SK-N-MC (cell line): ENCODE measurements around the gene CES3.
A peak's percentile ranks its signal among the peaks of the same experiment; 100 is the strongest.

Experiments used
- DNase-seq: peaks from one replicate; pipeline ENCODE4 v3.0.0-alpha.2; 2011; ENCODE audit warnings: low read depth, low spot score
- H3K27ac ChIP-seq: fragments of 200-600 bp; sonication (generic); 2 replicates; pipeline ENCODE4 v1.5.1; 2016; ENCODE audit warnings: mixed run types
- H3K36me3 ChIP-seq: fragments of 200-600 bp; sonication (generic); 2 replicates; pipeline ENCODE4 v1.6.1; 2017; ENCODE audit warnings: antibody characterized with exemption, low read length, mixed read lengths; ENCODE audit not compliant: insufficient read depth
- H3K4me3 ChIP-seq: fragments of 200-600 bp; sonication (generic); 2 replicates; pipeline ENCODE4 v1.5.1; 2016
- H3K9ac ChIP-seq: fragments of 200-600 bp; sonication (generic); 2 replicates; pipeline ENCODE4 v1.8.0; 2017; ENCODE audit warnings: mixed run types, mixed read lengths; ENCODE audit not compliant: insufficient read length
- H3K9me3 ChIP-seq: fragments of 200-600 bp; sonication (generic); 2 replicates; pipeline ENCODE4 v1.6.1; 2017; ENCODE audit warnings: low read depth, mild to moderate bottlenecking, antibody characterized with exemption, low read length, moderate library complexity, mixed read lengths
- EZH2 ChIP-seq: fragments of 200-600 bp; sonication (generic); IDR thresholded peaks from one replicate; pipeline ENCODE4 v1.6.1; 2017; ENCODE audit warnings: antibody characterized with exemption
- FOXP2 ChIP-seq: optimal IDR thresholded peaks from 2 replicates; pipeline ENCODE3; 2011; ENCODE audit warnings: mild to moderate bottlenecking, moderate library complexity; ENCODE audit not compliant: insufficient read depth; ENCODE audit errors: extremely low read length, control extremely low read depth
- POLR2AphosphoS5 ChIP-seq: IDR thresholded peaks from 2 replicates; pipeline ENCODE4 v1.6.1; 2012; ENCODE audit warnings: mild to moderate bottlenecking, low read depth, low read length, borderline replicate concordance

Gene CES3, protein sequence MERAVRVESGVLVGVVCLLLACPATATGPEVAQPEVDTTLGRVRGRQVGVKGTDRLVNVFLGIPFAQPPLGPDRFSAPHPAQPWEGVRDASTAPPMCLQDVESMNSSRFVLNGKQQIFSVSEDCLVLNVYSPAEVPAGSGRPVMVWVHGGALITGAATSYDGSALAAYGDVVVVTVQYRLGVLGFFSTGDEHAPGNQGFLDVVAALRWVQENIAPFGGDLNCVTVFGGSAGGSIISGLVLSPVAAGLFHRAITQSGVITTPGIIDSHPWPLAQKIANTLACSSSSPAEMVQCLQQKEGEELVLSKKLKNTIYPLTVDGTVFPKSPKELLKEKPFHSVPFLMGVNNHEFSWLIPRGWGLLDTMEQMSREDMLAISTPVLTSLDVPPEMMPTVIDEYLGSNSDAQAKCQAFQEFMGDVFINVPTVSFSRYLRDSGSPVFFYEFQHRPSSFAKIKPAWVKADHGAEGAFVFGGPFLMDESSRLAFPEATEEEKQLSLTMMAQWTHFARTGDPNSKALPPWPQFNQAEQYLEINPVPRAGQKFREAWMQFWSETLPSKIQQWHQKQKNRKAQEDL

DNA sequence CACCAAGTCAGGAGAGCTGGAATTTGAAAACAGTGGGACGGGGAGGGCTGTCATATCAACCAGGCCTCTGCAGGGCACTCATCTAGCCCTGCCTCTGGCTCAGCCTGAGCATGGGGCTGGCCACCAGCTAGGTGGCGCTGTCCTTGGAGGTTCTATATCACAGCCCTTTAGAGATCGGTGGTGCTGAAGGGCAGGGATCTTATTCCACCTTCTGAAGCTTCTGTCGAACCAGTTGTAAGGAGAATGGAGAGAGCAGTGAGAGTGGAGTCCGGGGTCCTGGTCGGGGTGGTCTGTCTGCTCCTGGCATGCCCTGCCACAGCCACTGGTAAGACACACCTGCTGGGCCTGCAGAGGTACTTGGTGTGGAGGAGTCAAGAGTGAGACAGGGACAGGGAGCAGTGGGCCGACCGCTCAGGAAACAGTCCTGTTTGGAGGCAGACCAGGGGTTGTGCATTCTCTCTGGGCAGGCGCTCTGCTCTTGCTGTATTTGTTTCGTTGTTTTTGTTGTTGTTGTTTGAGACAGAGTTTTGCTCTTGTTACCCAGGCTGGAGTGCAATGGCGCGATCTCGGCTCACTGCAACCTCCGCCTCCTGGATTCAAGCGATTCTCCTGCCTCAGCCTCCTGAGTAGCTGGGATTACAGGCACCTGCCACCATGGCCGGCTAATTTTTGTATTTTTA is at the start of gene CES3:
Gene CES3, plus strand, starts transcription at position 202 of the 680 bp plus-strand sequence. Its CDS starts 42 bp downstream, at position 244.
- no peak for TF ChIP-seq POLR2AphosphoS5
- TF ChIP-seq FOXP2 = no peak
- TF ChIP-seq EZH2 = no peak
- Histone ChIP-seq H3K4me3 (peak within 1 kb of the TSS; percentile 68), H3K9me3 (no peaks in the 10 kb centered on the region), H3K36me3 (no peaks in the 10 kb centered on the region), H3K9ac (no peak within 1 kb of the TSS), H3K27ac (no peak within 1 kb of the TSS)
- no peak for DNase-seq

DNA sequence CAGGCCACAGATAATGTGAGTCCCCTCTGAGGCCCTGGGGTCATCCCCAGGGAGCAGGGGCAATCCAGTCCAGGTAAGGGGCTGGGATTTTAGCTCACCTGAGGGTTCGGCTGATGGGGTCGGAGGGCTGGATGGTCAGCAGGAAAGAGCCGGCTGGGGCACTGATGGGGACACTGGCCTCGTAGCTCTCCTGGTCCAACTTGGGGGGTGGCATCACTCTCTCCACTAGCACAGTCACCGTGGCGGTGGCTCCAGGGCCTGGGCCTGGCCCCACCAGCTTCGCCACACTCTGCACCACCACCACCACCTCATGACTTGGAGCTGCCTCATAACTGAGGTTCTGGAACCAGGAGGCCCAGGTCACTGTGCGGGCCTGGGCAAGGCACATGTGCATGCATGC is 49.3 kb upstream of the CES3 start:
- Histone ChIP-seq H3K27ac (no peak overlapping the region), H3K9me3 (no peaks in the 10 kb centered on the region), H3K9ac (no peak overlapping the region), H3K36me3 (no peaks in the 10 kb centered on the region), H3K4me3 (no peak overlapping the region)
- no peak for DNase-seq
- TF ChIP-seq FOXP2 (no peak), POLR2AphosphoS5 (no peak), EZH2 (no peak)

DNA sequence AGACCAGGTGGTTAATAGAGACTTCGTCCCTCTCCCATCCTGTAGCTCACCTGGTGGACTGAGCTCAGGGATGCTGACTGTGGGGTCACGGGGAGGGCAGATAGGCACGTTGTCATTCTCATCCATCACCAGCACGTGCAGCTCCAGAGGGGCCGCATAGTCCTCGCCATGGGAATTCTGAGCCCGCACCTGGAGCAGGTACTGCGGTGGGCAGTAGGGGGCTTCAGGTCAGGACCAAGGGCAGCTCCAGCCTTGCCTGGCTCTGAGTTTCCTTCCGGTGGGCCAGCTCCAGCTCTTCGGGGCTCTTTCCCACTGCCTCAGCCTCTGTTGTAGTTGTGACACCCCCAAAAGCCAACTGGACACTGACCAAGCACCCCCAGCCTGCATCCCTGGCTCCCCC is 48.0 kb upstream of the CES3 start:
- H3K36me3 ChIP-seq = no peaks in the 10 kb centered on the region
- no peak for TF ChIP-seq POLR2AphosphoS5
- no peak for TF ChIP-seq FOXP2
- no peak for TF ChIP-seq EZH2
- no peaks in the 10 kb centered on the region for H3K9me3 ChIP-seq
- H3K4me3 ChIP-seq = no peak overlapping the region
- no peak overlapping the region for H3K27ac ChIP-seq
- DNase-seq = no peak
- H3K9ac ChIP-seq = no peak overlapping the region

DNA sequence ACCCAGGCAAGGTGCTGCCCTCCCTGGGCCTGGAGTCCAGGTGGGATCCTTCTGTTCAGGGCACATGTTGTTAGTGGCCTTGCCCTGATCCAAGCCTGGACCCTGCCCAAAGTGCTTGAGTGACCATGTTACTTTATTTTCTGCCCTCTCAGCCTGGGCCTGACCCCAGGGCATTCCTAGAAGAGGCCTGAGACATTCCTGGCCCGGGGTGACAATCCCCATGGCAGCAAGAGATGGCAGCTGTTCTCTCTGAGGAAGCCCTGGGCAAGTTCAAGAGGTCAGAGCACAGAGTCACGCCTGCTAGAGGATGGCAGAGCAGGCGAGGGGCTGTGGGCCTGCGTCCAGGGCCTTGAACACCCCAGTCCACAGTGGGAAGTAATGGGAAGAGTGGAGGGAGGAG is 47.4 kb upstream of the CES3 start:
- TF ChIP-seq EZH2 (no peak), FOXP2 (no peak), POLR2AphosphoS5 (no peak)
- Histone ChIP-seq H3K9ac (no peak overlapping the region), H3K36me3 (no peaks in the 10 kb centered on the region), H3K4me3 (no peak overlapping the region), H3K9me3 (no peaks in the 10 kb centered on the region), H3K27ac (no peak overlapping the region)
- no peak for DNase-seq

DNA sequence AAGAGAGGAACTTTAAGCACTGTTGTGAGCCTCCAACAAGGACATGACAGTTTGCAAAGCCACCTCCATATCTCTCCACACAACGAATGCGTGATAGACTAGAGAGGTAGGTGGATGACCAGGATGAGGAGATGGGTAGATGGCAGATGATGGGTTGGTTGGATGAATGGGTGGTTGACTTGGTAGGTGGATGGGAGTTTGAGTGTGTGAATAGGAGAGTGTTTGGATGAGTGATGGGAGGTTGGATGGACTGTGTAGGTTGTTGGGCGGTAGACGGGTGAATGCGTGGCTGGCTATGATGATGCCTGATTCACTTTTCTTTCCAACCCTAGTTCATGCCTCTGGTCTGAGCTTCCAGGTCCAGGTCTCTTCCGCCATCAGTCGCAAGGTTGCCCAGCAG is 46.5 kb upstream of the CES3 start:
- H3K9ac ChIP-seq = no peak overlapping the region
- H3K4me3 ChIP-seq = no peak overlapping the region
- DNase-seq = no peak
- no peak overlapping the region for H3K27ac ChIP-seq
- H3K9me3 ChIP-seq = no peaks in the 10 kb centered on the region
- no peaks in the 10 kb centered on the region for H3K36me3 ChIP-seq
- TF ChIP-seq FOXP2 = no peak
- no peak for TF ChIP-seq POLR2AphosphoS5
- no peak for TF ChIP-seq EZH2

DNA sequence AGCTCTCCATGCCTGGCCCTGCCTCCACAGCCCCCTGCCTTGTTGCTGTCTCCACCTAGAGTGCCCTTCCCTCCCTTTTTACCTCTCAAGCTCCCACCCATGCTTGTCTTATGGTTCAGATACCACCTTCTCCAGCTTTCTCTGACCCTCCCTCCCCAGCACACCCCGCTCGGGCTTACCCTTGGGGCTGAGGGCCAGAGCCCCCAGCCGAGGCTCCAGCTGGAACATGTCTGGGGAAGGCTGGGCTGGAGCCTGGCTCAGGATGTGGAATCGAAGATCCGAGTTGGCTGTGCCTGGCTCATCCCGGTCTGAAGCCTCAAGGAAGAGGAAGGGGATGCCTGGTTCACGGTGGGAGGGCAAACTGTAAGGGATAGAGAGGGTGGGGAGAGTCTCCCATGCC is 46.0 kb upstream of the CES3 start:
- no peak for TF ChIP-seq FOXP2
- TF ChIP-seq POLR2AphosphoS5 = no peak
- TF ChIP-seq EZH2 = no peak

DNA sequence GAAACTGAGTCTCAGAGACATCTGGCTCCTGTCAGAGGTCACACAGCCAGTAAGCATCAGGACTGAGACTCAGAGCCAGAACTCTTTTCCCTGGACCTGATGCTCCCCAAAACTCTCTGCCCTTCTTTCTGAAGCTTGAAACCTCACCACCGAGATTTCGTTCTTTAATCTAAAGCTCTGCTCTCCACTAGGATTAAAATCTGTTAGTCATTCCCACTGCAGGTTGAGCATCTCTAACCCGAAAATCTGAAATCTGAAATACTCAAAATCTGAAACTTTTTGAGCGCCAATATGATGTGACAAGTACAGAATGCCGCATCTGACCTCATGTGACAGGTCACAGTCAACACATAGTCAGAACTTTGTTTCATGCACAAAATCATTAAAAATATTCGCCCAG is 44.5 kb upstream of the CES3 start:
- no peak overlapping the region for H3K4me3 ChIP-seq
- no peaks in the 10 kb centered on the region for H3K36me3 ChIP-seq
- no peak overlapping the region for H3K9ac ChIP-seq
- no peak for DNase-seq
- no peak for TF ChIP-seq FOXP2
- no peak for TF ChIP-seq POLR2AphosphoS5
- TF ChIP-seq EZH2 = no peak
- H3K9me3 ChIP-seq = no peaks in the 10 kb centered on the region
- H3K27ac ChIP-seq = no peak overlapping the region

More for the DNA sequence above, 46.0 kb upstream of the CES3 start:
- DNase-seq = no peak
- Histone ChIP-seq H3K9ac (no peak overlapping the region), H3K36me3 (no peaks in the 10 kb centered on the region), H3K9me3 (no peaks in the 10 kb centered on the region), H3K27ac (no peak overlapping the region), H3K4me3 (no peak overlapping the region)

DNA sequence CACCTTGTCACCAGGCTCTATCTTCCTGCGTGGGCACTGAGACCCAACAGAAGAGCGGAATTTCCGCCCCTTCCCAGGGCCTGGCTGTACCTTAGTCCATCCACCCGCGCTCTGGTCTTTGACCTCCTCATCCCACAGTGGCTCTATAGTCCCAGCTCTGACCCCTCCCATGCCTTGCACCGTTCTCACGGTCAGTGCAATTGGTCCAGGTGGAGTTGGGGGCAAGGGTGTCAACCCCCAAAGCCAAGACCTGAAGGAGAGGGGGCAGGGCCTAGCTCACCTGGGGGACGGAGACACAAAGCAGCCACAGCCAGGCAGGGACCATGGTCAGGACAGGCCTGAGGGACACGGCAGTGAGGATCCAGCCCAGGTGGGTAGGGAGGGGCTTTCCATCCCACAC is 43.3 kb upstream of the CES3 start:
- no peaks in the 10 kb centered on the region for H3K9me3 ChIP-seq
- no peak overlapping the region for H3K9ac ChIP-seq
- no peak for DNase-seq
- H3K36me3 ChIP-seq = no peaks in the 10 kb centered on the region
- no peak overlapping the region for H3K27ac ChIP-seq
- TF ChIP-seq EZH2 = no peak
- no peak for TF ChIP-seq FOXP2
- TF ChIP-seq POLR2AphosphoS5 = no peak
- H3K4me3 ChIP-seq = no peak overlapping the region
